Activated effector memory CD4-positive, alpha-beta T cell treated with Interleukin-2 at 50 U/mL for 16 hours (primary cell): ENCODE results near the gene TIMM21.

Source experiments
- DNase-seq: peaks from one replicate; pipeline ENCODE4 v3.0.0-alpha.2; 2020

TIMM21 gene

GRCh38 chr18:74148543-74149070 lies 284 bp downstream of the TIMM21 start:
- DNase-seq = no peak

- no peak for DNase-seq
Observed at GRCh38 chr18:74149878-74150277, 1.6 kb downstream of the TIMM21 start.

GRCh38 chr18:74152270-74152669 lies 3.9 kb downstream of the TIMM21 start:
- no peak for DNase-seq

- DNase-seq = no peak
Observed at GRCh38 chr18:74152857-74153256, 4.5 kb downstream of the TIMM21 start.

- DNase-seq = no peak
Observed at GRCh38 chr18:74153377-74153776, 5.1 kb downstream of the TIMM21 start.

GRCh38 chr18:74153793-74154192 lies 5.5 kb downstream of the TIMM21 start:
- DNase-seq = no peak

- no peak for DNase-seq
Observed at GRCh38 chr18:74154716-74155115, 6.4 kb downstream of the TIMM21 start.

- DNase-seq = no peak
Observed at GRCh38 chr18:74155276-74155675, 7.0 kb downstream of the TIMM21 start.

GRCh38 chr18:74163019-74163660 lies 14.8 kb downstream of the TIMM21 start:
- no peak for DNase-seq

GRCh38 chr18:74166386-74166785 lies 18.1 kb downstream of the TIMM21 start:
- DNase-seq = no peak

GRCh38 chr18:74171910-74172606 lies 23.7 kb downstream of the TIMM21 start:
- no peak for DNase-seq

GRCh38 chr18:74172697-74173433 lies 24.5 kb downstream of the TIMM21 start:
- no peak for DNase-seq

- DNase-seq = no peak
Observed at GRCh38 chr18:74173434-74173750, 25.1 kb downstream of the TIMM21 start.

GRCh38 chr18:74175658-74176057 lies 27.3 kb downstream of the TIMM21 start:
- no peak for DNase-seq

- DNase-seq = no peak
Observed at GRCh38 chr18:74178884-74179283, 30.6 kb downstream of the TIMM21 start.

GRCh38 chr18:74179623-74180199 lies 31.4 kb downstream of the TIMM21 start:
- no peak for DNase-seq

- DNase-seq = no peak
Observed at GRCh38 chr18:74182335-74182734, 34.0 kb downstream of the TIMM21 start.

- DNase-seq = no peak
Observed at GRCh38 chr18:74183130-74183529, 34.8 kb downstream of the TIMM21 start.

- DNase-seq = no peak
Observed at GRCh38 chr18:74184875-74185274, 36.6 kb downstream of the TIMM21 start.

GRCh38 chr18:74185860-74186259 lies 37.5 kb downstream of the TIMM21 start:
- DNase-seq = no peak

GRCh38 chr18:74186661-74187060 lies 38.3 kb downstream of the TIMM21 start:
- DNase-seq = no peak

- no peak for DNase-seq
Observed at GRCh38 chr18:74190086-74190485, 41.8 kb downstream of the TIMM21 start.

- DNase-seq = no peak
Observed at GRCh38 chr18:74191577-74191976, 43.3 kb downstream of the TIMM21 start.

GRCh38 chr18:74194691-74195090 lies 46.4 kb downstream of the TIMM21 start:
- DNase-seq = no peak
